ENCODE data around the gene APOA4. TPM values are rescaled to one million over a fixed set of nuclear protein-coding genes. Genes with fewer than 3 reads are reported as not detected.

Gene APOA4
- total RNA-seq, 1 experiment from 2014 or later = not detected

GRCh38 chr11:116790167-116791001 is 32.7 kb downstream of the APOA4 start:
- DNase-seq = no peak
- Histone ChIP-seq H3K27me3 (no peaks in the 10 kb centered on the region), H3K36me3 (no peaks in the 10 kb centered on the region), H3K4me1 (peaks cover 8% of the 10 kb centered on the region; the same call in 1 of the 2 replicates), H3K4me3 (no peak overlapping the region), H3K9me3 (replicated peaks) (no peaks in the 10 kb centered on the region), H3K27ac (no peak overlapping the region)

DNA sequence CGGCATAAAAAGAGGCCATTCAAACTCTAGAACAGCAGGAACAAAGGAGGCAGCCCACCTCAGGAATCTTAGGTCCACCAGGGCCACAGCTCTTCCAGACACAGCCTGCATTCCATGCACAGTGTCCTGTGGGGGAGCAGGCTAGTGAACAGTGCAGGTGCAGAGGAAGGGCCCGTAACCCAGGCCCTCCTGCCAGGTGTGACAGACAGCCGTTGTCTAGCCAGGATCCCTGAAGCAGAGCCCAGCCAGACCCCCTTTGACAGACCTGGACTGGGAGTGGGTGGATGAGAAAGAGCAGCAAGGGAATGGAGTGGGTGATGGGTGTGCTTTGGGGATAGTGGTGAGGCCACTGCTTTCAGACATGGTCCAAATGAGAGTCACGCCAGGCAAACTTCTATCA is 34.1 kb downstream of the APOA4 start:
- no peak for DNase-seq
- Histone ChIP-seq H3K4me1 (peaks cover 8% of the 10 kb centered on the region; the same call in 1 of the 2 replicates), H3K4me3 (no peak overlapping the region), H3K9me3 (replicated peaks) (no peaks in the 10 kb centered on the region), H3K27ac (no peak overlapping the region), H3K36me3 (peaks cover 10% of the 10 kb centered on the region), H3K27me3 (no peaks in the 10 kb centered on the region)

DNA sequence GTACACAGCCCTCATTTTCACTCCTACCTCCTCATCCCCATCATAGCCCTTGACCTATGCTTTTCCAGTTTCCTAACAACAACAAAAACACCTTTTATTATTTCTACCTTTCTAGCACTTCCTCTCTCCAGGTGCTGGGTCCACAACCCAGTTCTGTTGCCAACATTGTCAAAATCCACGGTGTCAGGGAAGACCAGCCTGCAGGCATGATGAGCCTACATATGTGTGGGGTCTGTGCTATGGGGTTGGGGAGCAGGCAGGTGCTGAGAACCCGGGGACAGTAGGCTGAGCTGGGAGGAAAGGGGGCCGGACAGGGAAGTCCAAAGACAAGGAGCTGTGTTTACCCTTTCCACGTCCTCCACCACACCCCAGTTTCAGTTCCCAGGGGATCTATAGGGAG is 34.6 kb downstream of the APOA4 start:
- Histone ChIP-seq H3K9me3 (replicated peaks) (no peaks in the 10 kb centered on the region), H3K36me3 (peaks cover 10% of the 10 kb centered on the region), H3K4me1 (peaks cover 8% of the 10 kb centered on the region; the same call in 1 of the 2 replicates), H3K27ac (no peak overlapping the region), H3K27me3 (no peaks in the 10 kb centered on the region), H3K4me3 (peak overlapping the region; percentile 91)
- no peak for DNase-seq

GRCh38 chr11:116787786-116788486 is 35.2 kb downstream of the APOA4 start, which contains the start of gene ZPR1:
TSS of gene ZPR1 (minus strand) at chr11:116788023. CDS start at chr11:116787990, 33 bp downstream.
- DNase-seq = peak; percentile 61 to 68
- Histone ChIP-seq H3K4me3 (peak within 1 kb of the TSS; percentile 91), H3K27me3 (no peaks in the 10 kb centered on the region), H3K4me1 (peaks cover 8% of the 10 kb centered on the region; the same call in 1 of the 2 replicates), H3K27ac (peak within 1 kb of the TSS; percentile 50), H3K9me3 (replicated peaks) (no peaks in the 10 kb centered on the region), H3K36me3 (peaks cover 15% of the 10 kb centered on the region)

GRCh38 chr11:116787436-116787785 is 35.7 kb downstream of the APOA4 start:
- DNase-seq = no peak
- Histone ChIP-seq H3K9me3 (replicated peaks) (no peaks in the 10 kb centered on the region), H3K27me3 (no peaks in the 10 kb centered on the region), H3K27ac (peak overlapping the region; percentile 50), H3K36me3 (peaks cover 20% of the 10 kb centered on the region), H3K4me3 (peak overlapping the region; percentile 91), H3K4me1 (peaks cover 8% of the 10 kb centered on the region; the same call in 1 of the 2 replicates)

DNA sequence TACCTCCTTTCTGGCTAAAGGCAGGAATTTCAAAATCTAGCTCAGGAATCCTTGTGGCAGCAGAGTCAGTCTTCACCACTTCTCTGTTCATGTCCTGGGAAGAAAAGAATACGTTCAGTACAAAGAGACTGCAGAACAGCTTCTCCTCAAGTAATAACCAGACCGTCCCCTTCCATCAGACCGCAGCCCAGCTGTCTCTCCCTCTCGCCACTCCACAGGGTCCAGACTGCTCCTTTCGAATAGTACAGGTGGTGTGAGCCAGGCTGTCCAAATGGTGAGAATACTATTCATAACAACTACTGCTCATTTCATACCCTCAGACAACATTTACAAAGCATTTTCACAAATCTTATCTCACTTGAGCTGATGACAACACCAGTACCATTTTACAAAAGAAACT is 36.1 kb downstream of the APOA4 start:
- DNase-seq = peak in 1 of 2 experiments; percentile 20
- no peak overlapping the region; the same call in 1 of the 2 replicates for H3K27ac ChIP-seq

GRCh38 chr11:116786326-116786725 is 36.8 kb downstream of the APOA4 start:
- no peak for DNase-seq
- H3K4me3 ChIP-seq = no peak overlapping the region
- H3K27me3 ChIP-seq = no peaks in the 10 kb centered on the region
- no peak overlapping the region for H3K27ac ChIP-seq
- H3K36me3 ChIP-seq = peaks cover 24% of the 10 kb centered on the region
- peaks cover 8% of the 10 kb centered on the region; the same call in 1 of the 2 replicates for H3K4me1 ChIP-seq
- H3K9me3 ChIP-seq (replicated peaks) = no peaks in the 10 kb centered on the region

More for the DNA sequence above, 36.1 kb downstream of the APOA4 start:
- peak overlapping the region; percentile 91 for H3K4me3 ChIP-seq
- no peaks in the 10 kb centered on the region for H3K27me3 ChIP-seq
- peaks cover 8% of the 10 kb centered on the region; the same call in 1 of the 2 replicates for H3K4me1 ChIP-seq
- H3K36me3 ChIP-seq = peaks cover 22% of the 10 kb centered on the region
- no peaks in the 10 kb centered on the region for H3K9me3 ChIP-seq (replicated peaks)

- no peak for DNase-seq
- H3K9me3 ChIP-seq (replicated peaks) = no peaks in the 10 kb centered on the region
- no peaks in the 10 kb centered on the region for H3K27me3 ChIP-seq
- peaks cover 8% of the 10 kb centered on the region; the same call in 1 of the 2 replicates for H3K4me1 ChIP-seq
- H3K36me3 ChIP-seq = peaks cover 26% of the 10 kb centered on the region
- H3K27ac ChIP-seq = no peak overlapping the region
- no peak overlapping the region for H3K4me3 ChIP-seq
These were observed 40.4 kb downstream of the APOA4 start for GRCh38 chr11:116782728-116783127.

DNA sequence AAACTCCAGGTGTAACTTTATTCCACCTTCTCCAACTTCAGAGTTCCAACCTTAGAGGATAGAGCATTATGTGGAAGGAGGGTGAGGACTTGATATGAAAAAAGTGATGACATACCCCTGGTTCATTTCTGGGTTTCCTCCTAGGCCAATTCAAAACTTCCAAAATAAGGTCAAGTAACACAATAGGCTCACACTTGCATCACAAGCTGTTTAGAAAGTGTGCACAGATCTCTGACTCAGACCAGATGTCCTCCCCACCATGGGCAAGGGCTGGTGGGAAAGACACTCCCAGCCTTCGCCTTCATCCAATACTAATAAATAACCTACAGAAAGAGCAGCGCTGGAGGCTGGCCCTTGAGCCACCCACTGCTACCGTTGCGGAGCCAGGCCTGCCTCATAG is 44.5 kb downstream of the APOA4 start:
- no peaks in the 10 kb centered on the region for H3K9me3 ChIP-seq (replicated peaks)
- H3K4me3 ChIP-seq = no peak overlapping the region
- H3K4me1 ChIP-seq = peaks cover 2% of the 10 kb centered on the region; the same call in 1 of the 2 replicates
- H3K27ac ChIP-seq = no peak overlapping the region
- no peak for DNase-seq
- no peaks in the 10 kb centered on the region for H3K27me3 ChIP-seq
- H3K36me3 ChIP-seq = peaks cover 16% of the 10 kb centered on the region

DNA sequence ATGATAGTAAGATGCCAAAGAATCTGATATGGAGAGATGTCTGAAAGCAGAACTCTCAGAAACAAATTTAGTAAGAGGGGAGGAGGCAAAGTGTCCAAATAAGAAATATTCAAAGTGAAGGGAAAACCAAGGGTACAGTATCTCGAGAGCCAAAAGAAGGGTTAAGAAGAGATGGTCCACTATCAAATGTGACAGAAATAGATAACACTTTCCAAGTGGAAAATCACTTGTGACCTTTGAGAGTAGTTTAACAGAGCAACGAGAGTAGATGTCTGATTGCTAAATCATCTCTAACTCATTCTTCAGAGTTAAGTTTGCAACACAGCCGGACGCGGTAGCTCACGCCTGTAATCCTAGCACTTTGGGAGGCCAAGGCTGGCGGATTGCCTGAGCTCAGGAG is 46.0 kb downstream of the APOA4 start:
- H3K4me3 ChIP-seq = no peak overlapping the region
- no peak overlapping the region for H3K27ac ChIP-seq
- H3K27me3 ChIP-seq = no peaks in the 10 kb centered on the region
- peaks cover 4% of the 10 kb centered on the region for H3K36me3 ChIP-seq
- DNase-seq = no peak
- peaks cover 3% of the 10 kb centered on the region; the same call in 1 of the 2 replicates for H3K4me1 ChIP-seq
- H3K9me3 ChIP-seq (replicated peaks) = no peaks in the 10 kb centered on the region

GRCh38 chr11:116776522-116776984 is 46.6 kb downstream of the APOA4 start:
- no peak overlapping the region for H3K4me3 ChIP-seq
- peaks cover 4% of the 10 kb centered on the region for H3K36me3 ChIP-seq
- no peaks in the 10 kb centered on the region for H3K9me3 ChIP-seq (replicated peaks)
- no peak overlapping the region for H3K27ac ChIP-seq
- H3K4me1 ChIP-seq = peaks cover 3% of the 10 kb centered on the region; the same call in 1 of the 2 replicates
- no peak for DNase-seq
- no peaks in the 10 kb centered on the region for H3K27me3 ChIP-seq

DNA sequence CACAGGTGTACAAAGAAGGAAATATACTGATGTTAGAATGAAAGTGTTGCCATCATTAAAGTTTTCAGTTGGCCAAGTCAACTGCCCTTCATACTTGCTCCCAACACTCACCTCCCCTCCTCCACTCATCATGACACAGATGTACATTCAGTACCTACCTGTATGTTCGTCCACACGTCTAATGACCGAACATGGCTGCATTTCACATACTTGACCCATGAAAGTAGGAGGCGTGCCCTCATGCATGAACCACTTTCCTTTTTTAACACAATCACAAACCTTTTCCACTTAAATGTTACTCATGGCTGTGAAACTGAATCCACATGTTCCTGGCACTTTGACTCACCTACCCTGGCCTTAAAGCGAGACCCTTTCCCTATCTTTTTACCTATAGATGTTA is 47.1 kb downstream of the APOA4 start:
- no peaks in the 10 kb centered on the region; the same call in none of the 2 replicates for H3K36me3 ChIP-seq
- no peak overlapping the region for H3K27ac ChIP-seq
- DNase-seq = no peak

DNA sequence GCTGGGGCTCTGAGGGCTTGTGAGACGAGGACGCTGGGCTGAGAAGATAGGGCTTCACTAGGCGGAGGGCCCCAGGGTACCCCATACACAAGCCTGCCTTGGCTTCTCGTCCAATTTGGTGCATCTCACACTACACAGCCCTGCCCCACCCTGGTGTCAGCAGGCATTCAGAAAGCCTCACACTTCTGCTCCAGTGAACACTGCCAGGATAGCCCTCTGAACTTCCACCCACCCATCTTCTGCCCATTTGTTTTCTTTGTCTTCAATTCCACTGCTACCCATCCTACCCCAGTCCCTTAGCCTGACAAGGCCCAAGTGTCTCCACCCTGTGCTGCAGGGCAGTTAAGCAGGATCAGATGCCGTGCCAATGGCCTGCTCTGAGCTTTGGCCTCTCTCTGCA is 48.4 kb downstream of the APOA4 start:
- Histone ChIP-seq H3K27ac (no peak overlapping the region), H3K4me1 (peaks cover 3% of the 10 kb centered on the region; the same call in 1 of the 2 replicates), H3K36me3 (no peaks in the 10 kb centered on the region; the same call in 1 of the 2 replicates), H3K4me3 (no peak overlapping the region), H3K9me3 (replicated peaks) (no peaks in the 10 kb centered on the region), H3K27me3 (no peaks in the 10 kb centered on the region)
- no peak for DNase-seq

More for the DNA sequence above, 47.1 kb downstream of the APOA4 start:
- Histone ChIP-seq H3K4me3 (no peak overlapping the region), H3K4me1 (peaks cover 3% of the 10 kb centered on the region; the same call in 1 of the 2 replicates), H3K9me3 (replicated peaks) (no peaks in the 10 kb centered on the region), H3K27me3 (no peaks in the 10 kb centered on the region)

GRCh38 chr11:116773203-116774097 is 49.7 kb downstream of the APOA4 start:
- DNase-seq = peak; percentile 57 to 59
- H3K36me3 ChIP-seq = peaks cover 2% of the 10 kb centered on the region
- peaks cover 3% of the 10 kb centered on the region; the same call in 1 of the 2 replicates for H3K4me1 ChIP-seq
- peak overlapping the region; percentile 98 for H3K4me3 ChIP-seq
- H3K9me3 ChIP-seq (replicated peaks) = no peaks in the 10 kb centered on the region
- H3K27ac ChIP-seq = peak overlapping the region; percentile 34; the same call in 1 of the 2 replicates
- no peaks in the 10 kb centered on the region for H3K27me3 ChIP-seq
